Measurements from ENCODE around the gene RFPL2.
"Not testable (repeated sequence)": the region's sequence is repeated elsewhere in the genome, so short reads cannot be mapped to it uniquely, and the experiment has no call there.

RFPL2 gene

GRCh38 chr22:32158712-32159533 lies 46.0 kb downstream of the RFPL2 start, which contains the start of gene C22orf42:
C22orf42 (minus strand) TSS chr22:32159303; CDS start chr22:32159215, 88 bp downstream.
- no peak for DNase-seq

- DNase-seq = not testable (repeated sequence)
Measured at GRCh38 chr22:32157632-32158031, 47.2 kb downstream of the RFPL2 start.

- not testable (repeated sequence) for DNase-seq
Measured at GRCh38 chr22:32154727-32155126, 50.1 kb downstream of the RFPL2 start.

- not testable (repeated sequence) for DNase-seq
Measured at GRCh38 chr22:32151641-32152040, 53.2 kb downstream of the RFPL2 start.

- not testable (repeated sequence) for DNase-seq
Measured at GRCh38 chr22:32150647-32151046, 54.2 kb downstream of the RFPL2 start.

GRCh38 chr22:32148372-32148771 lies 56.5 kb downstream of the RFPL2 start:
- DNase-seq = not testable (repeated sequence)

GRCh38 chr22:32147128-32147527 lies 57.7 kb downstream of the RFPL2 start:
- DNase-seq = not testable (repeated sequence)

GRCh38 chr22:32144496-32145274 lies 60.2 kb downstream of the RFPL2 start:
- DNase-seq = no peak

GRCh38 chr22:32142600-32142999 lies 62.3 kb downstream of the RFPL2 start:
- no peak for DNase-seq

GRCh38 chr22:32140688-32141087 lies 64.2 kb downstream of the RFPL2 start:
- DNase-seq = not testable (repeated sequence)
